ENCODE measurements around the gene MYO15A. TPM values are rescaled to one million over a fixed set of nuclear protein-coding genes. Genes with fewer than 3 reads are reported as not detected.

MYO15A gene
- total and polyA plus RNA-seq, 2 donors (not counting 1 experiment from before 2014, with no cell fraction given): 2.5 to 3.1 TPM

DNA sequence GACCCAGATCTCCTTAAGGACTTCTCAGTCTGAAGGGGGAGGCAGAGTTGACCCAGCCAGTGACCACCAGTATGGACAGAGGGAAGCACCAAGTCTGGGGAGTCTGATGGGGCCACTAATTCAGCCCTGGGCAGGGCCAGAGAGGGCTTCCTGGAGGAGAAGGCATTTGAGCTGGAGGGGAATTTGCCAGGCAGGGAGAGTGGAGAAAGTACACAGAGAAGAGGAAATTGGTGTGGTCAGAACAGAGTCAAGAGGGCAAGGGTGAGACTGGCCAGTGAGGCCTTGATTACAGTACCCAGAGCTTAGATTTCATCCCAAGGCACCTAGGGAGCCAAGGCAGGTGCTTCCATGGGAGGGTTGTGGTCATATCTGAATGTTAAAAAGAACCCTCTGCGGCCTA, 36.3 kb downstream of the MYO15A start:
- no peak overlapping the region for H3K27ac ChIP-seq (ENCODE audit: low read length in 2 of 2)
- no peak overlapping the region for H2AFZ ChIP-seq (ENCODE audit: insufficient read depth, low read depth, low read length, poor library complexity, severe bottlenecking)
- no peak overlapping the region for H3K4me2 ChIP-seq (replicated peaks; ENCODE audit: low read depth, low read length, poor library complexity, severe bottlenecking)
- no peaks in the 10 kb centered on the region for H3K36me3 ChIP-seq (replicated peaks in 1 of 2; ENCODE audit: control extremely low read depth in 1 of 2, control insufficient read depth in 1 of 2, extremely low read depth in 1 of 2, insufficient read depth in 2 of 2, low read length in 1 of 2)
- Mint-ChIP-seq H3K27ac (no peak overlapping the region), H3K4me1 (peaks cover 5% of the 10 kb centered on the region), H3K9me3 (ENCODE audit: insufficient read depth) (no peaks in the 10 kb centered on the region), H3K27me3 (peaks cover 4% of the 10 kb centered on the region), H3K4me3 (no peak overlapping the region)
- no peak for TF ChIP-seq EZH2 (IDR thresholded peaks at IDR 0.05; ENCODE audit: borderline replicate concordance, insufficient read depth, low read depth, low read length, poor library complexity, severe bottlenecking)
- no peak for TF ChIP-seq CTCF (IDR thresholded peaks at IDR 0.05)
- H3K79me2 ChIP-seq (ENCODE audit: control insufficient read depth, insufficient read depth, low read length): no peaks in the 10 kb centered on the region
- no peak overlapping the region for H3K4me3 ChIP-seq (ENCODE audit: control extremely low read depth in 1 of 5, extremely low read depth in 1 of 5, insufficient read depth in 1 of 5, low read depth in 2 of 5, low read length in 4 of 5)
- no peaks in the 10 kb centered on the region for H4K20me1 ChIP-seq (ENCODE audit: control insufficient read depth, insufficient read depth, low read length, poor library complexity, severe bottlenecking)
- POLR2A ChIA-PET: no interaction called here
- intact Hi-C loops (cut with micrococcal nuclease): no loop called here
- H3K9me3 ChIP-seq (ENCODE audit: control extremely low read depth in 1 of 3, control insufficient read depth in 2 of 3, insufficient read depth in 1 of 3, low read length in 2 of 3): no peaks in the 10 kb centered on the region
- H3K9ac ChIP-seq (ENCODE audit: low read length): no peak overlapping the region
- H3K4me1 ChIP-seq (ENCODE audit: control insufficient read depth in 2 of 2, insufficient read depth in 2 of 2, low read length in 2 of 2): peaks cover 0 to 4% of the 10 kb centered on the region in 2 donors
- WGBS (ENCODE audit: insufficient coverage): 100% methylated on average over 1 of the region's 1 CpG
- peaks cover 0 to 13% (median 1%) of the 10 kb centered on the region in 4 experiments for H3K27me3 ChIP-seq (replicated peaks in 1 of 4; ENCODE audit: control extremely low read depth in 1 of 4, control insufficient read depth in 3 of 4, insufficient read depth in 4 of 4, low read length in 3 of 4)
- ATAC-seq (ENCODE audit: low read depth) (no peak), DNase-seq (no peak)
- CTCF ChIA-PET: no interaction called here

DNA sequence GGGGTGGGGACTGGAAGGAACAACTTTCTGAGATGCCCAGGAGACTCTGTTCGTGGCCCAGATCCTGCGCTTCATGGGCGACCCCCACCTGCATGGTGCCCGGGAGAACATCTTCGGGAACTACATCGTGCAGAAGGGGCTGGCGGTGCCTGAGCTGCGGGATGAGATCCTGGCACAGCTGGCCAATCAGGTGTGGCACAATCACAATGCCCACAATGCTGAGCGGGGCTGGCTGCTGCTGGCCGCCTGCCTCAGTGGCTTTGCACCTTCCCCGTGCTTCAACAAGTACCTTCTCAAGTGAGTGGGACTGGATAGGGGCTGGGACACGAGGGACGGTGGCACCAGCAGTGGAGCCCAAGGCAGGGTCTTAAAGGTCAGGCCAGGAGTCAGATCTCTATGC, 37.3 kb downstream of the MYO15A start:
- H3K4me3 Mint-ChIP-seq: no peak overlapping the region

More for the DNA sequence above, 37.3 kb downstream of the MYO15A start:
- POLR2A ChIA-PET: no interaction called here
- H3K36me3 ChIP-seq (replicated peaks in 1 of 2; ENCODE audit: control extremely low read depth in 1 of 2, control insufficient read depth in 1 of 2, extremely low read depth in 1 of 2, insufficient read depth in 2 of 2, low read length in 1 of 2): no peaks in the 10 kb centered on the region
- no peaks in the 10 kb centered on the region for H3K79me2 ChIP-seq (ENCODE audit: control insufficient read depth, insufficient read depth, low read length)
- ATAC-seq (ENCODE audit: low read depth): no peak
- no peak overlapping the region for H3K4me2 ChIP-seq (replicated peaks; ENCODE audit: low read depth, low read length, poor library complexity, severe bottlenecking)
- H4K20me1 ChIP-seq (ENCODE audit: control insufficient read depth, insufficient read depth, low read length, poor library complexity, severe bottlenecking): no peaks in the 10 kb centered on the region
- H2AFZ ChIP-seq (ENCODE audit: insufficient read depth, low read depth, low read length, poor library complexity, severe bottlenecking): no peak overlapping the region
- no peak overlapping the region for H3K27ac Mint-ChIP-seq
- no peak overlapping the region for H3K9ac ChIP-seq (ENCODE audit: low read length)
- H3K27me3 ChIP-seq (replicated peaks in 1 of 4; ENCODE audit: control extremely low read depth in 1 of 4, control insufficient read depth in 3 of 4, insufficient read depth in 4 of 4, low read length in 3 of 4): peaks cover 0 to 11% (median under 1%) of the 10 kb centered on the region in 4 experiments
- TF ChIP-seq EZH2 (IDR thresholded peaks at IDR 0.05; ENCODE audit: borderline replicate concordance, insufficient read depth, low read depth, low read length, poor library complexity, severe bottlenecking) (no peak), CTCF (IDR thresholded peaks at IDR 0.05) (no peak)
- peaks cover 0 to 4% of the 10 kb centered on the region in 2 donors for H3K4me1 ChIP-seq (ENCODE audit: control insufficient read depth in 2 of 2, insufficient read depth in 2 of 2, low read length in 2 of 2)
- no peaks in the 10 kb centered on the region for H3K9me3 ChIP-seq (ENCODE audit: control extremely low read depth in 1 of 3, control insufficient read depth in 2 of 3, insufficient read depth in 1 of 3, low read length in 2 of 3)
- no peaks in the 10 kb centered on the region for H3K9me3 Mint-ChIP-seq (ENCODE audit: insufficient read depth)
- H3K4me3 ChIP-seq (ENCODE audit: control extremely low read depth in 1 of 5, extremely low read depth in 1 of 5, insufficient read depth in 1 of 5, low read depth in 2 of 5, low read length in 4 of 5): no peak overlapping the region
- CTCF ChIA-PET: no interaction called here
- no peak for DNase-seq
- H3K27me3 Mint-ChIP-seq: peaks cover 4% of the 10 kb centered on the region
- no peak overlapping the region for H3K27ac ChIP-seq (ENCODE audit: low read length in 2 of 2)
- intact Hi-C loops (cut with micrococcal nuclease): no loop called here
- WGBS (ENCODE audit: insufficient coverage): 93% methylated on average over 13 of the region's 13 CpGs
- peaks cover 5% of the 10 kb centered on the region for H3K4me1 Mint-ChIP-seq

Data from B cell (primary cell).